Retina (tissue), 1 donor: ENCODE results near the gene C14orf180.

Source experiments
- DNase-seq: peaks from one replicate; pipeline ENCODE4 v3.0.0-alpha.2; 2016

Gene C14orf180

GRCh38 chr14:104579507-104579906 is at the start of gene C14orf180:
TSS of gene C14orf180 (plus strand) at chr14:104579764. CDS start at chr14:104586431, 6,667 bp downstream.
- no peak for DNase-seq

- DNase-seq, result no peak
These were observed 48.9 kb upstream of the C14orf180 start for GRCh38 chr14:104530646-104531045.

- DNase-seq, result no peak
These were observed 48.0 kb upstream of the C14orf180 start for GRCh38 chr14:104531421-104532190.

GRCh38 chr14:104532191-104532555 is 47.4 kb upstream of the C14orf180 start:
- DNase-seq, result no peak

- no peak for DNase-seq
These were observed 45.5 kb upstream of the C14orf180 start for GRCh38 chr14:104534036-104534435.

- no peak for DNase-seq
These were observed 42.5 kb upstream of the C14orf180 start for GRCh38 chr14:104536942-104537612.

- DNase-seq, result no peak
These were observed 42.0 kb upstream of the C14orf180 start for GRCh38 chr14:104537613-104537988.

- DNase-seq, result no peak
These were observed 37.6 kb upstream of the C14orf180 start for GRCh38 chr14:104541905-104542465.

- DNase-seq, result no peak
These were observed 36.4 kb upstream of the C14orf180 start for GRCh38 chr14:104542871-104543830.

GRCh38 chr14:104544362-104544961 is 35.1 kb upstream of the C14orf180 start:
- DNase-seq, result no peak

- peak; percentile 58 for DNase-seq
These were observed 34.2 kb upstream of the C14orf180 start for GRCh38 chr14:104545151-104545941.

- DNase-seq, result no peak
These were observed 33.5 kb upstream of the C14orf180 start for GRCh38 chr14:104545942-104546501.

GRCh38 chr14:104546591-104547309 is 32.8 kb upstream of the C14orf180 start:
- peak; percentile 7 for DNase-seq

GRCh38 chr14:104547310-104547997 is 32.1 kb upstream of the C14orf180 start:
- DNase-seq, result no peak

GRCh38 chr14:104547998-104548700 is 31.4 kb upstream of the C14orf180 start:
- DNase-seq, result no peak

- peak; percentile 6 for DNase-seq
These were observed 30.6 kb upstream of the C14orf180 start for GRCh38 chr14:104548802-104549535.

- DNase-seq, result no peak
These were observed 29.8 kb upstream of the C14orf180 start for GRCh38 chr14:104549536-104550339.
